Measurements from ENCODE around the gene CARMIL1. TPM values are rescaled to one million over a fixed set of nuclear protein-coding genes. Genes with fewer than 3 reads are reported as not detected.

CARMIL1 gene
- polyA plus RNA-seq, 1 of the 3 experiments (the other 2 are of a cell fraction), result 1.7 TPM

GRCh38 chr6:25229671-25230321 lies 49.4 kb upstream of the CARMIL1 start:
- WGBS (ENCODE audit: low lambda C conversion rate), result 0% methylated on average over 1 of the region's 1 CpG
- no peak for DNase-seq
- no peak overlapping the region for H3K4me3 ChIP-seq (ENCODE audit: low read depth in 2 of 2, low read length in 1 of 2)
- ChIA-PET POLR2A (no interaction called here), CTCF (interaction anchor here (0.6 kb wide), 1 partner anchor 260 kb away, joined by 3 read pairs; no protein-coding TSS in a partner anchor)
- TF ChIP-seq GABPA (IDR thresholded peaks at IDR 0.05; ENCODE audit: low read depth) (0 out of 2 replicates have a peak, but pooled peaks have one; percentile 25), RFX5 (IDR thresholded peaks at IDR 0.05; ENCODE audit: low read length) (no peak), MXI1 (IDR thresholded peaks at IDR 0.05; ENCODE audit: low read depth, low read length) (no peak), CHD2 (IDR thresholded peaks at IDR 0.05; ENCODE audit: low read length, partially characterized antibody) (no peak), POLR2AphosphoS5 (IDR thresholded peaks at IDR 0.05; ENCODE audit: low read depth, low read length) (peak; percentile 75; the same call in 1 of the 2 replicates), FOSL2 (IDR thresholded peaks at IDR 0.05; ENCODE audit: borderline replicate concordance, low read depth) (peak; percentile 32; the same call in 1 of the 2 replicates), JUND (IDR thresholded peaks at IDR 0.05) (peak; percentile 88), RAD21 (IDR thresholded peaks at IDR 0.05; ENCODE audit: low read length) (no peak), SIN3A (IDR thresholded peaks at IDR 0.05; ENCODE audit: borderline replicate concordance, low read depth, low read length) (peak; percentile 59; the same call in 1 of the 2 replicates), YY1 (IDR thresholded peaks at IDR 0.05; ENCODE audit: low read depth) (no peak), ZBTB33 (IDR thresholded peaks at IDR 0.05; ENCODE audit: borderline replicate concordance, low read depth) (0 out of 2 replicates have a peak, but pooled peaks have one; percentile 26), CTCF (IDR thresholded peaks at IDR 0.05) (no peak), ELF1 (IDR thresholded peaks at IDR 0.05) (no peak), RXRA (IDR thresholded peaks at IDR 0.05; ENCODE audit: borderline replicate concordance, low read depth) (no peak; the same call in 1 of the 2 replicates), EP300 (IDR thresholded peaks at IDR 0.05; ENCODE audit: borderline replicate concordance in 1 of 2, low read depth in 1 of 2, low read length in 1 of 2) (peak; percentile 63 to 79; a peak in 3 of 4 replicates), MEF2A (IDR thresholded peaks at IDR 0.05; ENCODE audit: borderline replicate concordance, low read depth) (0 out of 2 replicates have a peak, but pooled peaks have one; percentile 51), REST (IDR thresholded peaks at IDR 0.05; ENCODE audit: low read depth, low read length) (no peak), MAX (IDR thresholded peaks at IDR 0.05; ENCODE audit: low read depth) (no peak), TCF12 (IDR thresholded peaks at IDR 0.05) (peak; percentile 95), PBX3 (IDR thresholded peaks at IDR 0.05) (peak; percentile 73), EZH2phosphoT487 (IDR thresholded peaks at IDR 0.05; ENCODE audit: borderline replicate concordance, low read depth) (no peak), NFIC (IDR thresholded peaks at IDR 0.05; ENCODE audit: borderline replicate concordance) (peak; percentile 45; the same call in 1 of the 2 replicates), FOXM1 (IDR thresholded peaks at IDR 0.05; ENCODE audit: low read depth) (peak; percentile 79; the same call in 1 of the 2 replicates), TEAD4 (IDR thresholded peaks at IDR 0.05; ENCODE audit: borderline replicate concordance, insufficient read depth) (peak; percentile 86)
- H3K9me2 ChIP-seq, result no peaks in the 10 kb centered on the region
- no peaks in the 10 kb centered on the region for H3K36me3 ChIP-seq (replicated peaks in 1 of 2; ENCODE audit: control insufficient read depth in 1 of 2, insufficient read depth in 2 of 2, low read length in 1 of 2)
- H4K20me1 ChIP-seq (ENCODE audit: insufficient read depth), result no peaks in the 10 kb centered on the region
- no peak overlapping the region; the same call in 1 of the 2 replicates for H3K9ac ChIP-seq
- H2AFZ ChIP-seq (ENCODE audit: low read depth), result peak overlapping the region; percentile 2; the same call in 1 of the 2 replicates
- H3F3A ChIP-seq (replicated peaks; ENCODE audit: insufficient read depth), result peaks cover 16% of the 10 kb centered on the region
- H3K4me2 ChIP-seq, result 0 out of 2 replicates have a peak overlapping the region, but pooled peaks have one; percentile 23
- no peaks in the 10 kb centered on the region for H3K27me3 ChIP-seq (ENCODE audit: insufficient read depth)
- H3K27ac ChIP-seq (ENCODE audit: low read depth in 2 of 2, low read length in 1 of 2), result peak overlapping the region; percentile 76 to 80
- H3K4me1 ChIP-seq (ENCODE audit: control insufficient read depth in 1 of 2, insufficient read depth in 2 of 2, low read depth in 1 of 2, low read length in 1 of 2), result peaks cover 0 to 24% of the 10 kb centered on the region in 2 experiments; a peak in 3 of 4 replicates
- H3K9me3 ChIP-seq, result no peaks in the 10 kb centered on the region
- no peaks in the 10 kb centered on the region for H3K79me2 ChIP-seq (ENCODE audit: insufficient read depth)
